Right lobe of liver (tissue), 6 donors: ENCODE measurements around the gene CDC42BPA. TPM values are rescaled to one million over a fixed set of nuclear protein-coding genes. Genes with fewer than 3 reads are reported as not detected.

Source experiments
- ATAC-seq, 4 donors: fragments of 200-7000 bp; cut with Tn5 transposase; one replicate each; pipeline ENCODE4 v1.9.1; 2020; ENCODE audit warnings: mild to moderate bottlenecking in 4 of 4, moderate library complexity in 4 of 4
- DNase-seq, 3 donors: peaks; one replicate each; pipeline ENCODE4 v3.0.0-alpha.2; 2020
- H3K27ac ChIP-seq, 3 donors: fragments of 200-600 bp; one replicate each; pipeline ENCODE4 v1.8.0; 2022
- H3K27me3 ChIP-seq, 2 donors: fragments of 200-600 bp; one replicate each; pipeline ENCODE4 v1.8.0; 2022
- H3K36me3 ChIP-seq, 4 donors: fragments of 200-600 bp; sonication (generic) in 1 of 4; one replicate each; pipeline versions ENCODE4 v1.5.1 to v1.8.0; 2017 to 2022; ENCODE audit warnings: control low read depth in 1 of 4
- H3K4me1 ChIP-seq, 4 donors: fragments of 200-600 bp; sonication (generic) in 1 of 4; one replicate each; pipeline versions ENCODE4 v1.5.1 to v1.8.0; 2017 to 2022; ENCODE audit warnings: control low read depth in 1 of 4
- H3K4me3 ChIP-seq, 3 donors: fragments of 200-600 bp; one replicate each; pipeline ENCODE4 v1.8.0; 2022
- H3K9me3 ChIP-seq, 4 donors: fragments of 200-600 bp; sonication (generic) in 1 of 4; one replicate each; pipeline versions ENCODE4 v1.5.1 to v1.8.0; 2017 to 2022; ENCODE audit warnings: control low read depth in 1 of 4
- POLR2A ChIP-seq: fragments of 450-650 bp; IDR thresholded peaks from one replicate; pipeline ENCODE4 v1.6.1; 2017; ENCODE audit warnings: antibody characterized with exemption, mild to moderate bottlenecking
- WGBS: methylation state at CpG from one replicate; pipeline ENCODE4 v1.1.6; 2018; ENCODE audit warnings: low coverage, low lambda C conversion rate; ENCODE audit not compliant: insufficient coverage; ENCODE audit errors: missing lambda C conversion rate; 5-methylcytosine and 5-hydroxymethylcytosine counted together
- intact Hi-C, 2 donors: fragments of 100-400 bp; cut with DNase I; formaldehyde crosslinking; loops; one replicate each; pipeline versions ENCODE4 v1.11.2 to v1.14.1; 2022
- total RNA-seq, 6 experiments: library from RNA; depleted of rRNA in 2 of 6; stranded (reverse); fragments of >200 nt in 2 of 6; fragmentation: NEBNext Ultra II Directional in 3 of 6; extraction: Animal tissue kit (Norgen Biotek cat#: 25700) in 3 of 6; gene quantifications; one replicate each; pipeline versions ENCODE4 v1.1.0 to v1.2.4, GENCODE V29; 2016 to 2023
- TF ChIP-seq, protein P1 (sequence below), 4 donors: fragments of 200-600 bp in 3 of 4; fragments of 450-650 bp in 1 of 4; IDR thresholded peaks; one replicate each; pipeline versions ENCODE4 v1.5.1 to v1.8.0; 2016 to 2022; ENCODE audit warnings: antibody characterized with exemption in 4 of 4, mild to moderate bottlenecking in 2 of 4
- donor health status: DM: no; HTN: yes; CAD: no.
- donor health status: DM: no; HTN: no; CAD: no.
- donor health status: DM: no; HTN: no; CAD: no.
- donor health status: DM: no; HTN: yes; CAD: no.
- donor health status: DM: no; HTN: yes; CAD: no.

The CDC42BPA gene
- total RNA-seq, 6 experiments from 2014 or later: 11.4 to 35.0 (median 22.2) TPM

GRCh38 chr1:226960944-226961765 is 357.1 kb downstream of the CDC42BPA start:
- DNase-seq (no peak), ATAC-seq (no peak)
- H3K9me3 ChIP-seq: no peaks in the 10 kb centered on the region
- peaks cover 0 to 36% (median 4%) of the 10 kb centered on the region in 4 donors for H3K4me1 ChIP-seq
- TF ChIP-seq POLR2A: no peak
- TF ChIP-seq, protein P1, sequence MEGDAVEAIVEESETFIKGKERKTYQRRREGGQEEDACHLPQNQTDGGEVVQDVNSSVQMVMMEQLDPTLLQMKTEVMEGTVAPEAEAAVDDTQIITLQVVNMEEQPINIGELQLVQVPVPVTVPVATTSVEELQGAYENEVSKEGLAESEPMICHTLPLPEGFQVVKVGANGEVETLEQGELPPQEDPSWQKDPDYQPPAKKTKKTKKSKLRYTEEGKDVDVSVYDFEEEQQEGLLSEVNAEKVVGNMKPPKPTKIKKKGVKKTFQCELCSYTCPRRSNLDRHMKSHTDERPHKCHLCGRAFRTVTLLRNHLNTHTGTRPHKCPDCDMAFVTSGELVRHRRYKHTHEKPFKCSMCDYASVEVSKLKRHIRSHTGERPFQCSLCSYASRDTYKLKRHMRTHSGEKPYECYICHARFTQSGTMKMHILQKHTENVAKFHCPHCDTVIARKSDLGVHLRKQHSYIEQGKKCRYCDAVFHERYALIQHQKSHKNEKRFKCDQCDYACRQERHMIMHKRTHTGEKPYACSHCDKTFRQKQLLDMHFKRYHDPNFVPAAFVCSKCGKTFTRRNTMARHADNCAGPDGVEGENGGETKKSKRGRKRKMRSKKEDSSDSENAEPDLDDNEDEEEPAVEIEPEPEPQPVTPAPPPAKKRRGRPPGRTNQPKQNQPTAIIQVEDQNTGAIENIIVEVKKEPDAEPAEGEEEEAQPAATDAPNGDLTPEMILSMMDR (IDR thresholded peaks at IDR 0.05): no peak
- no peaks in the 10 kb centered on the region for H3K27me3 ChIP-seq
- WGBS: 100% methylated on average over 4 of the region's 13 CpGs
- intact Hi-C loops: no loop called here
- no peak overlapping the region for H3K4me3 ChIP-seq
- peaks cover 0 to 6% (median 1%) of the 10 kb centered on the region in 4 donors for H3K36me3 ChIP-seq
- no peak overlapping the region for H3K27ac ChIP-seq

GRCh38 chr1:226960256-226960655 is 358.0 kb downstream of the CDC42BPA start:
- H3K27me3 ChIP-seq: no peaks in the 10 kb centered on the region
- 74% methylated on average over 5 of the region's 5 CpGs for WGBS
- no peak overlapping the region for H3K27ac ChIP-seq
- H3K36me3 ChIP-seq: no peaks in the 10 kb centered on the region
- H3K9me3 ChIP-seq: no peaks in the 10 kb centered on the region
- TF ChIP-seq POLR2A: no peak
- TF ChIP-seq, protein P1 (IDR thresholded peaks at IDR 0.05): no peak
- no peak for DNase-seq
- intact Hi-C loops: no loop called here
- peaks cover 0 to 28% (median 4%) of the 10 kb centered on the region in 4 donors for H3K4me1 ChIP-seq
- no peak overlapping the region for H3K4me3 ChIP-seq
- ATAC-seq: no peak

DNA sequence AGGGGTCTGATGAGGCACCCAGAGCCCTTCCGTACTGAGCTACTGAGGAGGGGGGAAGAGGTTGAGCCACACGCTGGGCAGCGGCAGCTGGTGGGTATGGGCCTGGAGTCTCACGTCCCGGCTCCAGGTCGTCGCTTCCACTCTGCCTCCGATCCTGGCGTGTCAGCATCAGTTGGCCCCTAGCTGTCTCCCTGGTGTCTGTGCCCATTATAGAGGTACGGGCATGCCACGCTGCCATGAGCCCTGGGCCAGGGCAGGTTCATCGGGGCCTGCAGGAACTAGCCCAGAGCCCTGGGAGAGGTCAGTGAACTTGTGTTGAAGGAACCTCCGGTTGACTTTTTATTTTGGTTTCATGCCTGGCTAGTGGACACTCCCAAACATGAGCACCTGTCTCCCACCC is 360.0 kb downstream of the CDC42BPA start:
- TF ChIP-seq, protein P1 (IDR thresholded peaks at IDR 0.05): no peak
- no peak for TF ChIP-seq POLR2A
- DNase-seq: peak in 1 of 3 donors; percentile 44
- H3K36me3 ChIP-seq: no peaks in the 10 kb centered on the region
- peaks cover 0 to 13% (median 3%) of the 10 kb centered on the region in 4 donors for H3K4me1 ChIP-seq
- H3K27ac ChIP-seq: no peak overlapping the region
- intact Hi-C loops: no loop called here
- H3K9me3 ChIP-seq: no peaks in the 10 kb centered on the region
- WGBS: 73% methylated on average over 10 of the region's 13 CpGs
- H3K4me3 ChIP-seq: no peak overlapping the region
- H3K27me3 ChIP-seq: no peaks in the 10 kb centered on the region
- peak; percentile 59 to 82 (median 65) for ATAC-seq

GRCh38 chr1:226957714-226958113 is 360.6 kb downstream of the CDC42BPA start:
- Histone ChIP-seq H3K27me3 (no peaks in the 10 kb centered on the region), H3K4me1 (peaks cover 0 to 13% (median 3%) of the 10 kb centered on the region in 4 donors), H3K36me3 (no peaks in the 10 kb centered on the region), H3K4me3 (no peak overlapping the region), H3K27ac (no peak overlapping the region), H3K9me3 (no peaks in the 10 kb centered on the region)
- peak in 1 of 4 donors; percentile 20 for ATAC-seq
- peak in 1 of 3 donors; percentile 16 for DNase-seq
- WGBS: 75% methylated on average over 8 of the region's 11 CpGs
- intact Hi-C loops: no loop called here
- TF ChIP-seq, protein P1 (IDR thresholded peaks at IDR 0.05): no peak
- TF ChIP-seq POLR2A: no peak
